ENCODE results near the gene BTBD18. TPM values are rescaled to one million over a fixed set of nuclear protein-coding genes. Genes with fewer than 3 reads are reported as not detected.
A peak's percentile ranks its signal among the peaks of the same experiment; 100 is the strongest.
"Not testable (repeated sequence)": the region's sequence is repeated elsewhere in the genome, so short reads cannot be mapped to it uniquely, and the experiment has no call there.

The BTBD18 gene
- total RNA-seq, 1 experiment from 2014 or later, result not detected

- in situ Hi-C loops (cut with HindIII; ENCODE audit: low sequenced_read_pairs), result no loop called here
- no peak for DNase-seq (ENCODE audit: low spot score)
Observed at GRCh38 chr11:57742087-57742452, 9.5 kb downstream of the BTBD18 start.

GRCh38 chr11:57741132-57742086 lies 10.2 kb downstream of the BTBD18 start, which contains the start of gene SELENOH:
Gene SELENOH, plus strand, starts transcription at chr11:57741491. Its CDS starts 105 bp downstream, at chr11:57741596.
- in situ Hi-C loops (cut with HindIII; ENCODE audit: low sequenced_read_pairs), result no loop called here
- peak; percentile 98 for DNase-seq (ENCODE audit: low spot score)

GRCh38 chr11:57735619-57736298 lies 15.9 kb downstream of the BTBD18 start:
- DNase-seq (ENCODE audit: low spot score), result no peak

GRCh38 chr11:57732661-57733060 lies 19.0 kb downstream of the BTBD18 start:
- in situ Hi-C loops (cut with HindIII; ENCODE audit: low sequenced_read_pairs), result no loop called here

More at GRCh38 chr11:57735619-57736298, 15.9 kb downstream of the BTBD18 start:
- in situ Hi-C loops (cut with HindIII; ENCODE audit: low sequenced_read_pairs), result no loop called here

GRCh38 chr11:57729479-57729878 lies 22.1 kb downstream of the BTBD18 start:
- no peak for DNase-seq (ENCODE audit: low spot score)
- in situ Hi-C loops (cut with HindIII; ENCODE audit: low sequenced_read_pairs), result no loop called here

More at GRCh38 chr11:57732661-57733060, 19.0 kb downstream of the BTBD18 start:
- DNase-seq (ENCODE audit: low spot score), result no peak

- in situ Hi-C loops (cut with HindIII; ENCODE audit: low sequenced_read_pairs), result no loop called here
- DNase-seq (ENCODE audit: low spot score), result no peak
Observed at GRCh38 chr11:57728829-57729228, 22.8 kb downstream of the BTBD18 start.

- DNase-seq (ENCODE audit: low spot score), result no peak
- in situ Hi-C loops (cut with HindIII; ENCODE audit: low sequenced_read_pairs), result no loop called here
Observed at GRCh38 chr11:57727185-57727584, 24.4 kb downstream of the BTBD18 start.

GRCh38 chr11:57716726-57717125 lies 34.9 kb downstream of the BTBD18 start:
- in situ Hi-C loops (cut with HindIII; ENCODE audit: low sequenced_read_pairs); DNase-seq (ENCODE audit: low spot score): not testable (repeated sequence)

GRCh38 chr11:57713835-57714234 lies 37.8 kb downstream of the BTBD18 start:
- DNase-seq (ENCODE audit: low spot score), result no peak
- in situ Hi-C loops (cut with HindIII; ENCODE audit: low sequenced_read_pairs), result no loop called here

GRCh38 chr11:57712256-57713150 lies 39.1 kb downstream of the BTBD18 start, which contains the start of gene TMX2:
Gene TMX2, plus strand, starts transcription at chr11:57712593. Its CDS starts 26 bp downstream, at chr11:57712619.
- peak; percentile 100 for DNase-seq (ENCODE audit: low spot score)
- in situ Hi-C loops (cut with HindIII; ENCODE audit: low sequenced_read_pairs), result no loop called here

GRCh38 chr11:57711414-57712255 lies 40.0 kb downstream of the BTBD18 start, which contains the start of gene MED19:
Gene MED19, minus strand, starts transcription at chr11:57712215. Its CDS starts 36 bp downstream, at chr11:57712179.
- DNase-seq (ENCODE audit: low spot score), result peak; percentile 91
- in situ Hi-C loops (cut with HindIII; ENCODE audit: low sequenced_read_pairs), result no loop called here

GRCh38 chr11:57709802-57710367 lies 41.7 kb downstream of the BTBD18 start:
- no peak for DNase-seq (ENCODE audit: low spot score)
- in situ Hi-C loops (cut with HindIII; ENCODE audit: low sequenced_read_pairs), result no loop called here

GRCh38 chr11:57705432-57705831 lies 46.2 kb downstream of the BTBD18 start:
- in situ Hi-C loops (cut with HindIII; ENCODE audit: low sequenced_read_pairs); DNase-seq (ENCODE audit: low spot score): not testable (repeated sequence)

- DNase-seq (ENCODE audit: low spot score), result no peak
- in situ Hi-C loops (cut with HindIII; ENCODE audit: low sequenced_read_pairs), result no loop called here
Observed at GRCh38 chr11:57704932-57705331, 46.7 kb downstream of the BTBD18 start.

GRCh38 chr11:57703341-57703740 lies 48.3 kb downstream of the BTBD18 start:
- in situ Hi-C loops (cut with HindIII; ENCODE audit: low sequenced_read_pairs), result no loop called here
- DNase-seq (ENCODE audit: low spot score), result no peak

GRCh38 chr11:57700425-57700824 lies 51.2 kb downstream of the BTBD18 start:
- no peak for DNase-seq (ENCODE audit: low spot score)
- in situ Hi-C loops (cut with HindIII; ENCODE audit: low sequenced_read_pairs), result no loop called here

GRCh38 chr11:57699813-57700212 lies 51.8 kb downstream of the BTBD18 start:
- DNase-seq (ENCODE audit: low spot score), result no peak
- in situ Hi-C loops (cut with HindIII; ENCODE audit: low sequenced_read_pairs), result no loop called here
